Heart left ventricle (tissue), 16 donors: ENCODE data around the gene OSCAR. TPM values are rescaled to one million over a fixed set of nuclear protein-coding genes. Genes with fewer than 3 reads are reported as not detected.
A peak's percentile ranks its signal among the peaks of the same experiment; 100 is the strongest.

Experiments used
- ATAC-seq, 4 donors: fragments of 200-7000 bp; cut with Tn5 transposase; one replicate each; pipeline ENCODE4 v1.9.1; 2020 to 2022; ENCODE audit warnings: moderate library complexity in 4 of 4, mild to moderate bottlenecking in 3 of 4, moderate number of reproducible peaks in 1 of 4
- DNase-seq, 5 donors: peaks; one replicate each; pipeline ENCODE4 v3.0.0-alpha.2; 2020
- H3K27ac ChIP-seq, 12 donors: fragments of 200-600 bp; sonication (generic) in 4 of 12; one replicate each; pipeline versions ENCODE4 v1.5.0 to v1.8.0; 2016 to 2022; ENCODE audit warnings: mild to moderate bottlenecking in 2 of 12
- H3K27me3 ChIP-seq, 9 donors: fragments of 200-600 bp; sonication (generic) in 2 of 9; one replicate each; pipeline versions ENCODE4 v1.5.1 to v1.8.0; 2016 to 2022; ENCODE audit warnings: mild to moderate bottlenecking in 3 of 9
- H3K36me3 ChIP-seq, 9 donors: fragments of 200-600 bp; sonication (generic) in 2 of 9; one replicate each; pipeline versions ENCODE4 v1.5.0 to v1.8.0; 2018 to 2022; ENCODE audit warnings: mild to moderate bottlenecking in 2 of 9
- H3K4me1 ChIP-seq, 12 donors: fragments of 200-600 bp; sonication (generic) in 4 of 12; one replicate each; pipeline versions ENCODE4 v1.5.0 to v1.8.0; 2016 to 2022; ENCODE audit warnings: mild to moderate bottlenecking in 3 of 12
- H3K4me3 ChIP-seq, 12 donors: fragments of 200-600 bp; sonication (generic) in 4 of 12; one replicate each; pipeline versions ENCODE4 v1.5.0 to v1.8.0; 2017 to 2022; ENCODE audit warnings: mild to moderate bottlenecking in 9 of 12, moderate library complexity in 4 of 12
- H3K9me3 ChIP-seq, 12 donors: fragments of 200-600 bp; sonication (generic) in 4 of 12; one replicate each; pipeline versions ENCODE4 v1.5.0 to v1.8.0; 2016 to 2022; ENCODE audit warnings: mild to moderate bottlenecking in 1 of 12
- POLR2A ChIP-seq, 2 donors: fragments of 450-650 bp; IDR thresholded peaks; one replicate each; pipeline ENCODE4 v1.6.1; 2017; ENCODE audit warnings: antibody characterized with exemption in 2 of 2, mild to moderate bottlenecking in 2 of 2, moderate library complexity in 2 of 2
- WGBS, 4 donors: extraction: QIAGEN DNeasy Blood & Tissue Kit in 2 of 4; methylation state at CpG; one replicate each; pipeline versions ENCODE4 v1.1.5 to v1.1.7; 2013 to 2018; 5-methylcytosine and 5-hydroxymethylcytosine counted together
- intact Hi-C, 10 donors: fragments of 100-400 bp; cut with DNase I; formaldehyde crosslinking; loops; one replicate each; pipeline versions ENCODE4 v1.11.1 to v1.14.2; 2022
- polyA plus RNA-seq, 2 donors: library from polyadenylated mRNA; stranded (reverse); fragments of 200-250 nt; gene quantifications; one replicate each; pipeline ENCODE4 v1.2.3, GENCODE V29; 2013
- total RNA-seq, 9 donors: library from RNA; depleted of rRNA in 2 of 9; stranded (reverse); fragments of >200 nt in 2 of 9; fragmentation: NEBNext Ultra II Directional in 3 of 9; extraction: Animal tissue kit (Norgen Biotek cat#: 25700) in 3 of 9; gene quantifications; one replicate each; pipeline versions ENCODE4 v1.1.0 to v1.2.4, GENCODE V29; 2016 to 2023
- TF ChIP-seq, protein P1 (sequence below), 12 donors: fragments of 200-600 bp; sonication (generic) in 4 of 12; IDR thresholded peaks; one replicate each; pipeline versions ENCODE4 v1.5.0 to v1.8.0; 2018 to 2022; ENCODE audit warnings: antibody characterized with exemption in 12 of 12, mild to moderate bottlenecking in 5 of 12
- donor health status: ischemic (EF 13 %, LVEDD 7.1; RV severe dilation, severe dysfunction).
- donor health status: healthy with polysubstance abuse.
- donor health status: DM: no; HTN: yes; CAD: no.
- donor health status: DM: no; HTN: no; CAD: no.
- donor health status: ischemic (EF 25% LVEDD 6.9; RV normal size, moderate dysfunction).
- donor health status: ischemic (EF 25% LVEDD 5.7; RV mildly dilated, moderate dysfunction).
- donor health status: healthy.
- donor health status: DM: yes; HTN: yes; CAD: no.
- donor health status: ischemic (EF 35%, LVEDD 5.7; RV mildly dilated, moderate dysfunction).
- donor health status: nonischemic (EF 11% LVEDD 7.7; RV severe dilation, severe dysfunction).
- donor health status: DM: yes; HTN: yes; CAD: no.
- donor health status: PGD.
- donor health status: ischemic (EF 29% LVEDD 5.4; RV normal size, mild dysfunction).
- donor health status: nonischemic (EF 23%, LVEDD 6.1; RV moderate dilation, normal function).

The OSCAR gene
- total and polyA plus RNA-seq, 11 donors = 0.35 to 9.8 (median 0.68) TPM; not detected in 1

DNA sequence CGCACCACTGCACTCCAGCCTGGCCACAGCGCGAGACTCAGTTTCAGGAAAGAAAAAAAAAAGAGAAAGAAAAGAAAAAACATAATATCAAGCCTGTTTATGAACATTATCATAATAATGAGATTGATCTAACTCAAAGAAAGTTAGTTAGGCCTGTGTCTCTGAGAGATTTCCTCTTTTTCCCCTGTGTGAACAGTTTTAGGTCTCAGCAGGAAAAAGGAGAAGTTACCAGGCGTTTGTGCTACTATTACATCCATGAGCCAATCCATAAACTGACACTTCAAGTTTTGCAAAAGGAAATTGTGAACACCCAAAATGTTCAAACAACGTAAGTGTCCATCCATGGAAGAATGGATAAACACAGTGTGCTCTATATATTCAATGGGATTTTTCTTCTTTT lies 23.3 kb downstream of the OSCAR start:
- Histone ChIP-seq H3K27ac (peak overlapping the region in 1 of 12 donors; percentile 44), H3K4me3 (no peak overlapping the region), H3K9me3 (peaks cover 0 to 12% (median 3%) of the 10 kb centered on the region in 12 donors), H3K4me1 (no peaks in the 10 kb centered on the region), H3K36me3 (no peaks in the 10 kb centered on the region), H3K27me3 (peaks cover 0 to 4% (median 0%) of the 10 kb centered on the region in 9 donors)
- 70 to 83% (median 78%) methylated on average over 5 of the region's 5 CpGs for WGBS, 4 donors
- DNase-seq = no peak
- peak in 1 of 4 donors; percentile 45 for ATAC-seq
- no peak for TF ChIP-seq POLR2A (IDR thresholded peaks at IDR 0.05)
- TF ChIP-seq, protein P1, sequence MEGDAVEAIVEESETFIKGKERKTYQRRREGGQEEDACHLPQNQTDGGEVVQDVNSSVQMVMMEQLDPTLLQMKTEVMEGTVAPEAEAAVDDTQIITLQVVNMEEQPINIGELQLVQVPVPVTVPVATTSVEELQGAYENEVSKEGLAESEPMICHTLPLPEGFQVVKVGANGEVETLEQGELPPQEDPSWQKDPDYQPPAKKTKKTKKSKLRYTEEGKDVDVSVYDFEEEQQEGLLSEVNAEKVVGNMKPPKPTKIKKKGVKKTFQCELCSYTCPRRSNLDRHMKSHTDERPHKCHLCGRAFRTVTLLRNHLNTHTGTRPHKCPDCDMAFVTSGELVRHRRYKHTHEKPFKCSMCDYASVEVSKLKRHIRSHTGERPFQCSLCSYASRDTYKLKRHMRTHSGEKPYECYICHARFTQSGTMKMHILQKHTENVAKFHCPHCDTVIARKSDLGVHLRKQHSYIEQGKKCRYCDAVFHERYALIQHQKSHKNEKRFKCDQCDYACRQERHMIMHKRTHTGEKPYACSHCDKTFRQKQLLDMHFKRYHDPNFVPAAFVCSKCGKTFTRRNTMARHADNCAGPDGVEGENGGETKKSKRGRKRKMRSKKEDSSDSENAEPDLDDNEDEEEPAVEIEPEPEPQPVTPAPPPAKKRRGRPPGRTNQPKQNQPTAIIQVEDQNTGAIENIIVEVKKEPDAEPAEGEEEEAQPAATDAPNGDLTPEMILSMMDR (IDR thresholded peaks at IDR 0.05) = no peak
- intact Hi-C loops = no loop called here

DNA sequence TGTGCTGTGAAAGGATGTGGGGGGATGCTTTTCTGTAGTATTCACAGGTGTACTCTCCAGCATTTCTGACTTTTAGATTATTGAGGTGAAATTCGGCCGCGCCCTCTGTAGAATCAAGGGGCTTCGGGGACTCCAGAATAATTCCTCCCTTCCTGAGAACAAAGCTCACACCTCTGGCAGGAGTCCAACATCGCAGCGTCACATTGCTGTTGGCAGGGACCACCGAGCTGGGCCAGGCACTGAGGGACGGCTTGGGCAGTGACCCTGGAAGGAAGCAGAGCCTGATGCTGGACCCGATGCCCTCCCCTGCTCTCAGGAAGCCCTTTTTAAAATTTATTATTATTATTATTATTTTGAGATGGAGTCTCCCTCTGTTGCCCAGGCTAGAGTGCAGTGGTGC lies 25.8 kb downstream of the OSCAR start:
- no peak overlapping the region for H3K27ac ChIP-seq
- ATAC-seq (no peak), DNase-seq (no peak)
- H3K27me3 ChIP-seq = peaks cover 0 to 4% (median 0%) of the 10 kb centered on the region in 9 donors
- no peaks in the 10 kb centered on the region for H3K4me1 ChIP-seq
- 51 to 64% (median 58%) methylated on average over 9 of the region's 9 CpGs for WGBS, 4 donors
- no peak for TF ChIP-seq POLR2A (IDR thresholded peaks at IDR 0.05)
- TF ChIP-seq, protein P1 (IDR thresholded peaks at IDR 0.05) = no peak
- no peak overlapping the region for H3K4me3 ChIP-seq
- peaks cover 0 to 4% (median 0%) of the 10 kb centered on the region in 12 donors for H3K9me3 ChIP-seq
- intact Hi-C loops = no loop called here
- H3K36me3 ChIP-seq = no peaks in the 10 kb centered on the region

DNA sequence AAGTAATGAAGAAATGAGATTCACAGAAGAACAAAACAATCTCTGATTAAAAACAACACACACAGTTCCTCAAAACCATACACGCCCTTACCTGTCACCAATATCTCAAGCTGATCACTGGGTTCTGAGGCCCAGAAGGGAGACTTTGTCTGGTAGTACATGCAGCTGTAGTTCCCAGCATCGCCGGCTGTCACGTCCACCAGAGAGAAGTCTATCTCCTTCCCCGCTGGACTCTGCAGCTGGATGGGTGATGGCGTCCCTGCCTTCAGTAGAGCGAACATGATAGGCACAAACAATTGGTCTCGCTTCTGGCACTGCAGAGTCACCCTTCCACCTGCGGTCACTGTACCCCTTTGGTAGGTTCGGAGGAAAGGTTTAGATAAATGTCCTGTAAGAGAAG lies 26.8 kb downstream of the OSCAR start:
- 81 to 85% (median 83%) methylated on average over 10 of the region's 10 CpGs for WGBS, 4 donors
- Histone ChIP-seq H3K27me3 (peaks cover 0 to 4% (median 0%) of the 10 kb centered on the region in 9 donors), H3K36me3 (no peaks in the 10 kb centered on the region), H3K27ac (no peak overlapping the region), H3K4me3 (no peak overlapping the region), H3K9me3 (peaks cover 0 to 14% (median 4%) of the 10 kb centered on the region in 12 donors), H3K4me1 (no peaks in the 10 kb centered on the region)
- DNase-seq (no peak), ATAC-seq (no peak)
- TF ChIP-seq, protein P1 (IDR thresholded peaks at IDR 0.05) = no peak
- no peak for TF ChIP-seq POLR2A (IDR thresholded peaks at IDR 0.05)
- intact Hi-C loops = no loop called here

DNA sequence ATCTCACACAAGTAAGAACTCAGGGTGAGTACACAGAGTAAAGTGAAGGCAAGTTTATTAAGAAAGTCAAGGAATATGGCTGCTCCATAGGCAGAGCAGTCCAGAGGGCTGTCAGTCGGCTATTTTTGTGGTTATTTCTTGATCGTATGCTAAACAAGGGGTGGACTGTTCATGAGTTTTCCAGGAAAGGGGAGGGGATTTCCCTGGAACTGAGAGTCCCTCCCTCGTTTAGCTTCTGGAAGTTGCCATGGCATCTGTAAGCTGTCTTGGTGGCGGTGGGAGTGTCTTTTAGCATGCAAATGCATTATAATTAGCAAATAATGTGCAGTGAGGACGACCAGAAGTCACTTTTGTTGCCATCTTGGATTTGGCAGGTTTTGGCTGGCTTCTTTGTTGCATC lies 31.1 kb downstream of the OSCAR start:
- ATAC-seq (no peak), DNase-seq (no peak)
- no peaks in the 10 kb centered on the region for H3K27me3 ChIP-seq
- 53 to 62% (median 60%) methylated on average over 5 of the region's 5 CpGs for WGBS, 4 donors
- no peak overlapping the region for H3K27ac ChIP-seq
- no peaks in the 10 kb centered on the region for H3K36me3 ChIP-seq
- intact Hi-C loops = no loop called here
- H3K9me3 ChIP-seq = peaks cover 0 to 14% (median 4%) of the 10 kb centered on the region in 12 donors
- H3K4me1 ChIP-seq = no peaks in the 10 kb centered on the region
- H3K4me3 ChIP-seq = no peak overlapping the region
- no peak for TF ChIP-seq POLR2A (IDR thresholded peaks at IDR 0.05)
- TF ChIP-seq, protein P1 (IDR thresholded peaks at IDR 0.05) = no peak
